22Rv1 (cell line): ENCODE data around the gene CDNF.

Experiments used
- ZFX ChIP-seq: fragments of 450-650 bp; IDR thresholded peaks from 2 replicates; pipeline ENCODE4 v1.6.1; 2017; ENCODE audit warnings: antibody characterized with exemption, borderline replicate concordance
- TF ChIP-seq, protein P1 (sequence below): fragments of 450-650 bp; IDR thresholded peaks from 2 replicates; pipeline ENCODE4 v1.5.1; 2017; ENCODE audit warnings: mild to moderate bottlenecking

DNA sequence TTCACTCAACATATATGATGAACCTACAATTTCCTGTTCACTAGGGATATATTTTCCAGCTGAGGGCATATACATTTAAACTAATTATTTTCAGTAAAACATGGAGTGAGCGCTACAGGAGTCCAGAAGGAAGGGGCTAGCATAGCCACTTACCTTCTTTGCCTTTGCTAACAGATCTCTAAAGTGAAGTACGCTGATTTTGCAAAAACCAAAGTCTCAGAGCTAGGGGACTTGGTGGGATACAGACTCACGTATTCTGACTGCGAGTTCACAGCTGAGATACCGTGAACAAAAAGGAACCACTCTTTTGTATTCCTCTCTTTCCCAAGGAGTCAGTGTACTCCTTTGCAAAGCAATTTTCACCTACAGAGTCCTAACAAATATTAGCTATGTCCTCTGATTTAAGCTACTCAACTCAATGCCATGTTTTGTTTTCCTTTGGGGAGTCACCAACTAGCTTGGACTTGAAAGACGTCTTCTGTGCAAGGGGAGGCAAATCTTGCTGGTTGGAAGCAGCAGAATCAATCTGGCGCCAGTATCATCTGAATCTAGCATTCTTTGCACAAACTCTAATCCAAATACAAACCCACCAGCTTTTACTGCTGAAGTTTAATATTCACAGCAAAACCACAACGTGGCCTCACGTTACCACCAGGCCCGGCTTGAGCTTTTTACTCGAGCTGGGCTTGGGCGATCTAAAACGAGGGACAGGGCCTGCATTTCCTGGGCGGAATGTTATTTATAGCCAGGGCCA, 657 bp downstream of the CDNF start:
- TF ChIP-seq, protein P1, sequence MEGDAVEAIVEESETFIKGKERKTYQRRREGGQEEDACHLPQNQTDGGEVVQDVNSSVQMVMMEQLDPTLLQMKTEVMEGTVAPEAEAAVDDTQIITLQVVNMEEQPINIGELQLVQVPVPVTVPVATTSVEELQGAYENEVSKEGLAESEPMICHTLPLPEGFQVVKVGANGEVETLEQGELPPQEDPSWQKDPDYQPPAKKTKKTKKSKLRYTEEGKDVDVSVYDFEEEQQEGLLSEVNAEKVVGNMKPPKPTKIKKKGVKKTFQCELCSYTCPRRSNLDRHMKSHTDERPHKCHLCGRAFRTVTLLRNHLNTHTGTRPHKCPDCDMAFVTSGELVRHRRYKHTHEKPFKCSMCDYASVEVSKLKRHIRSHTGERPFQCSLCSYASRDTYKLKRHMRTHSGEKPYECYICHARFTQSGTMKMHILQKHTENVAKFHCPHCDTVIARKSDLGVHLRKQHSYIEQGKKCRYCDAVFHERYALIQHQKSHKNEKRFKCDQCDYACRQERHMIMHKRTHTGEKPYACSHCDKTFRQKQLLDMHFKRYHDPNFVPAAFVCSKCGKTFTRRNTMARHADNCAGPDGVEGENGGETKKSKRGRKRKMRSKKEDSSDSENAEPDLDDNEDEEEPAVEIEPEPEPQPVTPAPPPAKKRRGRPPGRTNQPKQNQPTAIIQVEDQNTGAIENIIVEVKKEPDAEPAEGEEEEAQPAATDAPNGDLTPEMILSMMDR = no peak
- no peak for TF ChIP-seq ZFX
